RWPE1 (cell line): ENCODE data around the gene SLC12A7.

Experiments used
- CTCF ChIA-PET: fragments of 350-600 bp; sonication (Branson Sonifier 250); formaldehyde crosslinking; extraction: SDS; loops from one replicate; lab custom pipeline; 2021; lab: Yijun Ruan, JAX
- POLR2A ChIA-PET: fragments of 400-600 bp; formaldehyde crosslinking; extraction: SDS; loops from one replicate; lab custom pipeline; 2020; ENCODE audit warnings: antibody characterized with exemption; ENCODE audit not compliant: low non-redundant PET; lab: Yijun Ruan, JAX
- DNase-seq: peaks from one replicate; pipeline ENCODE4 v3.0.0; 2012; ENCODE audit warnings: low spot score
- H3K27ac ChIP-seq: fragments of 450-650 bp; 2 replicates; pipeline ENCODE4 v1.5.1; 2017
- CTCF ChIP-seq: fragments of 450-650 bp; conservative IDR thresholded peaks from 2 replicates; pipeline ENCODE4 v1.5.1; 2017; ENCODE audit warnings: low read depth, mild to moderate bottlenecking

The SLC12A7 gene

GRCh38 chr5:1030801-1031271 is 81.0 kb downstream of the SLC12A7 start:
- DNase-seq: no peak
- no peak overlapping the region for H3K27ac ChIP-seq
- ChIA-PET CTCF (no interaction called here), POLR2A (no interaction called here)
- TF ChIP-seq CTCF: no peak

GRCh38 chr5:1029945-1030625 is 81.8 kb downstream of the SLC12A7 start:
- TF ChIP-seq CTCF: no peak
- no peak overlapping the region for H3K27ac ChIP-seq
- ChIA-PET POLR2A (no interaction called here), CTCF (interaction anchor here (1.1 kb wide), 1 partner anchor 20 kb away, joined by 3 read pairs; no protein-coding TSS in a partner anchor)
- DNase-seq: no peak

- CTCF ChIA-PET: interaction anchor here (1.1 kb wide), 1 partner anchor 19 kb away, joined by 3 read pairs; no protein-coding TSS in a partner anchor
- H3K27ac ChIP-seq: no peak overlapping the region
- POLR2A ChIA-PET: no interaction called here
- no peak for TF ChIP-seq CTCF
- no peak for DNase-seq
These were observed 82.5 kb downstream of the SLC12A7 start for GRCh38 chr5:1029282-1029944.

- DNase-seq: no peak
- CTCF ChIA-PET: no interaction called here
These were observed 83.2 kb downstream of the SLC12A7 start for GRCh38 chr5:1028481-1029281.

GRCh38 chr5:1027631-1028441 is 84.0 kb downstream of the SLC12A7 start:
- TF ChIP-seq CTCF: no peak
- ChIA-PET POLR2A (interaction anchor here (0.6 kb wide), 1 partner anchor 22 kb away, joined by 6 read pairs; no protein-coding TSS in a partner anchor), CTCF (no interaction called here)
- DNase-seq: no peak
- H3K27ac ChIP-seq: no peak overlapping the region

More at GRCh38 chr5:1028481-1029281, 83.2 kb downstream of the SLC12A7 start:
- H3K27ac ChIP-seq: no peak overlapping the region
- POLR2A ChIA-PET: interaction anchor here (0.6 kb wide), 1 partner anchor 22 kb away, joined by 6 read pairs; no protein-coding TSS in a partner anchor
- no peak for TF ChIP-seq CTCF
